Putamen (tissue), 1 donor: ENCODE data around the gene PRAMEF11.
"Not testable (repeated sequence)": the region's sequence is repeated elsewhere in the genome, so short reads cannot be mapped to it uniquely, and the experiment has no call there.

Experiments used
- DNase-seq: peaks from one replicate; pipeline ENCODE4 v3.0.0-alpha.2; 2016; ENCODE audit warnings: low spot score

The PRAMEF11 gene

DNA sequence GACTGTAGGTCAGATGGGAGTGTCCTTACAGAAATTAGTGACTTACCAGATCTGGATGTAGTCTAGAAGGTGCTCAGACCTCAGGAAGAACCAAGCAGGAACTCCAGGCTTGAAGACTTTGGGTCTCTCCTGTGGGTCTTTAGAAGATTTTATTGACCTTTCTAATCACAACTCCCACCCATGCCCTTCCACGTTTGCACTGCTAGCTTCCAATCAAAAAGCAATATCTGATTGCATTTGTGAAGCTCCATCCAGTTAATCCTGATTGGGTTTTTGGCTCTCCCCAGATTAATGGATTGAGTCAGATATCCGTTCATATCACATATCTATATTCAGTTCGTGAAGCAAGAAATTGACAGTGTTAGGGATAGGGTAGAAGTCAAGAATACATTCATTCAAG, at the start of gene PRAMEF11:
Gene PRAMEF11, minus strand, starts transcription at position 101 of the 400 bp plus-strand sequence. CDS start 2,621 bp downstream, outside the sequence.
- not testable (repeated sequence) for DNase-seq

- DNase-seq: not testable (repeated sequence)
These were observed 47.2 kb upstream of the PRAMEF11 start for GRCh38 chr1:12878453-12878852.

- not testable (repeated sequence) for DNase-seq
These were observed 32.1 kb upstream of the PRAMEF11 start for GRCh38 chr1:12863131-12863880.

GRCh38 chr1:12856786-12857185, 25.6 kb upstream of the PRAMEF11 start, which contains the start of gene PRAMEF2:
Gene PRAMEF2 (plus strand): TSS chr1:12857086. CDS start chr1:12859010, 1,924 bp downstream.
- DNase-seq: not testable (repeated sequence)

- DNase-seq: no peak
These were observed 20.6 kb upstream of the PRAMEF11 start for GRCh38 chr1:12851779-12852178.

DNA sequence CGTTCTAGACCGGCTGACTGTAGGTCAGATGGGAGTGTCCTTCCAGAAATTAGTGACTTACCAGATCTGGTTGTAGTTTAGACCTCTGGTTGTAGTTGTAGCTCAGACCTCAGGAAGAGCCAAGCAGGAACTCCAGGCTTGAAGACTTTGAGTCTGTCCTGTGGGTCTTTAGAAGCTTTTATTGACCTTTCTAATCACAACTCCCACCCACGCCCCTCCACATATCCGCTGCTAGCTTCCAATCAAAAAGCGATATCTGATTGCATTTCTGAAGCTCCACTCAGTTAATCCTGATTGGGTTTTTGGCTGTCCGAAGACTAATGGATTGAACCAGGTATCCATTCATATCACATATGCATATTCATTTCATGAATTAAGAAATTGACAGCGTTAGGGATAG, 17.4 kb upstream of the PRAMEF11 start, which contains the start of gene HNRNPCL1:
Gene HNRNPCL1, minus strand, starts transcription at position 101 of the 400 bp plus-strand sequence. CDS start 431 bp downstream, outside the sequence.
- DNase-seq: not testable (repeated sequence)

- DNase-seq: not testable (repeated sequence)
These were observed 2.0 kb upstream of the PRAMEF11 start for GRCh38 chr1:12833251-12833650.

DNA sequence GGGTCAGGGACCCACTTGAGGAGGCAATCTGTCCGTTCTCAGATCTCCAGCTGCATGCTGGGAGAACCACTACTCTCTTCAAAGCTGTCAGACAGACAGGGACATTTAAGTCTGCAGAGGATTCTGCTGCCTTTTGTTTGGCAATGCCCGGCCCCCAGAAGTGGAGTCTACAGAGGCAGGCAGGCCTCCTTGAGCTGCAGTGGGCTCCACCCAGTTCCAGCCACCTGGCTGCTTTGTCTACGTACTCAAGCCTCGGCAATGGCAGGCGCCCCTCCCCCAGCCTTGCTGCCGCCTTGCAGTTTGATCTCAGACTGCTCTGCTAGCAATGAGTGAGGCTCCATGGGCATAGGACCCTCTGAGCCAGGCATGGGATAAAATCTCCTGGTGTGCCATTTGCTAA, 12.1 kb downstream of the PRAMEF11 start:
- DNase-seq: not testable (repeated sequence)

GRCh38 chr1:12811409-12811784, 19.8 kb downstream of the PRAMEF11 start:
- DNase-seq: no peak

GRCh38 chr1:12810691-12811408, 20.4 kb downstream of the PRAMEF11 start:
- DNase-seq: no peak

DNA sequence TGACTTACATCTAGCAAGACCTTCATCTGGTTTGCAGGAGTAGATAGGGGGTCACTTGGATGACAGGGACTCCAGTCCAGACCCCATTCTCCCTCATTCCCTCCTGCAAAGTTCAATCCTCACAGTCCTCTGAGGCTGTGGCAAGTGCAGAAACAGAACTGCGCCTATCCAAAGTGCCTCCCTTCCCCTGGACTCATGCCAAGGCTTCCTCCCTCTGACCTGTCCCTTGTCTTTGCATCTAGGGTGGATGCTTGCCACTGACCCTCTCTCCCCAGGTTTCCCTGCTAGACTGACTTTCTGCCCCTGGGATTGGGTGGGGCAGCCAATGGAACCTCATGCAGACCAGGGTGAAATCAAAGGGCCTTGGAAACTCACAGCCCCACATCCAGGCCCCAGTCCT, 21.3 kb downstream of the PRAMEF11 start:
- no peak for DNase-seq

DNA sequence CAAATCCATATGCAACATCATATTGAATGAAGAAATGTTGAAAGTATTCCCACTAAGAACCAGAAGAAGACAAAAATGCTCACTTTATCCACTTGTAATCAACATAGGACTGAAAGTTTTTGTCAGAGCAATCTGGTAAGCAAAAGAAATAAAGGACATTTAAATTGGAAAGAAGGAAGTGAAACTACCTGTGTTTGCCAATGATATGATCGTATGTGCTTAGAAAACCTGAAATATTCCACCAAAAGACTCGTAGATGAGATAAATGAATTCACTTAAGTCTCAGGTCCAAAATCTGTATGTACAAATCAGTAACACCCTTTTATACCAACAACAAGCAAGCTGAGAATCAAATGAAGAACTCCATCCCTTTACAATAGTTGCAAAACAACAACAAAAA, 31.5 kb downstream of the PRAMEF11 start:
- no peak for DNase-seq

- DNase-seq: no peak
These were observed 32.3 kb downstream of the PRAMEF11 start for GRCh38 chr1:12798911-12799310.

DNA sequence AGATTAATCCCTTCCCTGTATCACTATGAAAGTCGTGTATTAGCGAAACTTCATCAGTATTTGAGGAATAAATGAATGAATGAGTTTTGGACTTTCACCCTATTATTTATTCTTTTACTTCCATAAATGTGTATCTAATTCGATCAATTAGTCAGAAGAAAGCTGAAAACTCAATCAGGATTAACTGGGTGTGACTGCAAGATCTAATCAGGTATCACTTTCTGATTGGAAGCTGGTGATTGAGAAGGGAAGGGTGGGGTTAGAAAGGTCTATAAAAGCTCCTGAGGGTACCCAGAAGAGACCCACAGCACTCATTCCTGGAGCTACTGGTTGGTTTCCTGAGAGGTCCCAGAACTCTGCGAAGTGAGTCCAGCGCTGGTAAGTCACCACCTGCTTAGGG, 40.1 kb downstream of the PRAMEF11 start, which contains the start of gene PRAMEF1:
Gene PRAMEF1, plus strand, starts transcription at position 301 of the 400 bp plus-strand sequence. CDS start 1,831 bp downstream, outside the sequence.
- DNase-seq: not testable (repeated sequence)

- not testable (repeated sequence) for DNase-seq
These were observed 46.5 kb downstream of the PRAMEF11 start for GRCh38 chr1:12784729-12785128.

DNA sequence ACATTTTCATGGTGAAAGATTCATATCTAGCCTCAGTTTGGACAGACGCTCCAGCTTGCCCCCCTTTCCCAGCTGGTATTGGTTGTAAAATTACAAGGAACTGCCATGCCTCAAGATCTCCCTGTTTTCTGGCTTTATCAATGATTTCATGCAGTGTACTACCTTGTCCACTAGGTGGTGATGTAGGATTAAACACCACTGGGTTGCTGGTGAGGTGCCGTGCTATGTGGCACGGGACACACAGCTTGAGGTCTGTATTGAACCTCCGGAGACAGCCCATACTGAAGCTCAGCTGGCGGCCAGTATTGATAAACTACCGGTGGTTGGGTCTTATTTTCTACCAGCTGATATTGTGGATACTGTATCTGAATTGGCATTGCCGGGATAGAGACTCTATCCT, 47.4 kb downstream of the PRAMEF11 start:
- not testable (repeated sequence) for DNase-seq

- not testable (repeated sequence) for DNase-seq
These were observed 49.7 kb downstream of the PRAMEF11 start for GRCh38 chr1:12781488-12781887.

- no peak for DNase-seq
These were observed 52.3 kb downstream of the PRAMEF11 start for GRCh38 chr1:12778907-12779306.

DNA sequence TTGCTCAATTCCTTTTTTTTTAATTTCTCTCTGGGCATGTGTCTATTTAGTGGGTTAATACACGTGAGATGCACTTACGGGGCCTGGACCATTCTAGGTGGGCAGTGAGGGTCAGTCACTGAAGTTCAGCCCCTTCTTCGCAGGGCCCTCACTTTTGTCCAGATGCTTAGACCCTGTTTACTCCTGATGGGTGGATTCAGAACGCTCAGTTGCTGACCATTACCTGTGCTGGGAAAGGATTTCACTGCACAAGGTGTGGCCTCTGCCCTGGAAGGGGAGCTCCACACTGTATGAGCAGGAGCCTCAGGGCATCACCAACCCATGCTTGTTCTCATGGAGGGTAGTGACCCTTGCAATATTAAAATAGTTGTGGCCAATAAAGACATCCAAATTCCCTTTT, 53.1 kb downstream of the PRAMEF11 start:
- no peak for DNase-seq

GRCh38 chr1:12776801-12777557, 54.2 kb downstream of the PRAMEF11 start:
- no peak for DNase-seq

- no peak for DNase-seq
These were observed 55.8 kb downstream of the PRAMEF11 start for GRCh38 chr1:12775443-12775842.

DNA sequence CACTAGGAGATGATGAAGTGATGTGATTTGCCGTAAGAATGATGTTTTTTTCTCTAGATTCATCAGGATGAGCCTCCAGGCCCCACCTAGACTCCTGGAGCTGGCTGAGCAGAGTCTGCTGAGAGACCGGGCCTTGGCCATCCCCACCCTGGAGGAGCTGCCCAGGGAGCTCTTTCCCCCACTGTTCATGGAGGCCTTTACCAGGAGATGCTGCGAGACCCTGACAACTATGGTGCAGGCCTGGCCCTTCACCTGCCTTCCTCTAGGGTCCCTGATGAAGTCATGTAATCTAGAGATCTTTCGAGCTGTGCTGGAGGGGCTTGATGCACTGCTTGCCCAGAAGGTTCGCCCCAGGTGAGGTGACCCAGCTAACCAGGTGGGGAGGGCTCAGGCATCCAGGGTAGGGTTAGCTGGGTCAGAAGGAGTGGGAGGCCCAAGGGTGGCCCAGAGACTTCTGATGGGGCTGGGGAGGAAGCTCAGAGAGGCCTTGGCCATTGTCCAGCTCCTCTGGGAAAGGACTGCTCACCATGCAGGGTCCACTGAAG, 56.3 kb downstream of the PRAMEF11 start:
- no peak for DNase-seq
